Fibroblast of mammary gland (primary cell): Measurements from ENCODE around the gene DLG1.

Experiments
- DNase-seq: peaks from one replicate; pipeline ENCODE4 v3.0.0-alpha.2; 2010; ENCODE audit warnings: low read depth
- H3K4me3 ChIP-seq: 2 replicates; pipeline ENCODE4 v1.5.1; 2011; ENCODE audit warnings: low read depth, mild to moderate bottlenecking, low read length, moderate library complexity; ENCODE audit not compliant: control insufficient read depth
- TF ChIP-seq, protein P1 (sequence below): conservative IDR thresholded peaks from 2 replicates; pipeline ENCODE4 v1.5.1; 2011; ENCODE audit warnings: low read depth, low read length, inconsistent platforms; ENCODE audit not compliant: control insufficient read depth, insufficient read depth

DLG1 gene

DNA sequence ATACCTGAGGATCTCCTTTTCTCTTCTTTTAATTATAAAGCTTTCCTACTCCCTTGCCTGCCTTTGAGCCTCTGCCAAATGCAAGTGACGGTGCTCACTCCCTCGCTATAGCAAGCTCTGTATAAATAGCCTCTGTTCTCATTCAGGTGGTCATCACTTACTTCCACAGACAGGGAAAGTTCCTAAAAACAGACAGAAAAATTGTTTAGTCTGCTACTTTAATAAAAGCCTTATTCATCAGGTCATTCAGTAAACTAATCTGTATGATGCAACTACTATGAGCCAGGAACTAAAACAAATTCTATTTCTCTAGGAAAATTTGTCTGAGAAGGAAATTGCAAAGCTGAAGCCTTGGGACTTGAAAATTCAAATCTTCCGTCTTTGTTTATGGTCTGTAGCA, 10.2 kb upstream of the DLG1 start:
- TF ChIP-seq, protein P1, sequence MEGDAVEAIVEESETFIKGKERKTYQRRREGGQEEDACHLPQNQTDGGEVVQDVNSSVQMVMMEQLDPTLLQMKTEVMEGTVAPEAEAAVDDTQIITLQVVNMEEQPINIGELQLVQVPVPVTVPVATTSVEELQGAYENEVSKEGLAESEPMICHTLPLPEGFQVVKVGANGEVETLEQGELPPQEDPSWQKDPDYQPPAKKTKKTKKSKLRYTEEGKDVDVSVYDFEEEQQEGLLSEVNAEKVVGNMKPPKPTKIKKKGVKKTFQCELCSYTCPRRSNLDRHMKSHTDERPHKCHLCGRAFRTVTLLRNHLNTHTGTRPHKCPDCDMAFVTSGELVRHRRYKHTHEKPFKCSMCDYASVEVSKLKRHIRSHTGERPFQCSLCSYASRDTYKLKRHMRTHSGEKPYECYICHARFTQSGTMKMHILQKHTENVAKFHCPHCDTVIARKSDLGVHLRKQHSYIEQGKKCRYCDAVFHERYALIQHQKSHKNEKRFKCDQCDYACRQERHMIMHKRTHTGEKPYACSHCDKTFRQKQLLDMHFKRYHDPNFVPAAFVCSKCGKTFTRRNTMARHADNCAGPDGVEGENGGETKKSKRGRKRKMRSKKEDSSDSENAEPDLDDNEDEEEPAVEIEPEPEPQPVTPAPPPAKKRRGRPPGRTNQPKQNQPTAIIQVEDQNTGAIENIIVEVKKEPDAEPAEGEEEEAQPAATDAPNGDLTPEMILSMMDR, result no peak
- no peak overlapping the region for H3K4me3 ChIP-seq
- peak; percentile 69 for DNase-seq

DNA sequence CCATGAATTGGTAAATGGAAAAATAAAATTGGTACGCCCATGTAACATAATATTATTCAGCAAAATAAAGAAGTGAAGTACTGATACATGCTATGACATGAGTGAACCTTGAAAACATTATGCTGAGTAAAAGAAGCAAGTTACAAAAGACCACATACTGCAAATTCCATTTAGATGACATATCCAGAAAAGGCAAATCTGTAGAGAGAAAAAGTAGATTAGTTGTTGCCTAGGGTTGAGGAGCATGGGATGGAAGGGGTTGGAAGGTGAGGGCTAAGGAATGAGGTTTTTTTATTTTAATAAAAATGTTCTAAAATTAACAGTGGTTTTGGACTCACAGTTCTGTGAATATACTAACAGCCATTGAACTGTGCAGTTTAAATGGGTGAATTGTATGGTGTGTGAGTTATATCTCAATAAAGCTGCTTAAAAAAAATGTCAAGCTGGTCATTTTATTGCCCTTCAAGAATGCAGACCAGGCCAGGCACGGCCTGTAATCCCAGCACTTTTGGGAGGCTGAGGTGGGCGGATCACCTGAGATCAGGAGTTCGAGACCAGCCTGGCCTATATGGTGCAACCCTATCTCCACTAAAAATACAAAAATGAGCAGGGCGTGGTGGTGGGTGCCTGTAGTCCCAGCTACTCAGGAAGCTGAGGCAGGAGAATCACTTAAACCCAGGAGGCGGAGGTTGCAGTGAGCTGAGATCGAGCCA, 8.1 kb upstream of the DLG1 start:
- TF ChIP-seq, protein P1, result no peak
- DNase-seq, result peak; percentile 75
- H3K4me3 ChIP-seq, result no peak overlapping the region

DNA sequence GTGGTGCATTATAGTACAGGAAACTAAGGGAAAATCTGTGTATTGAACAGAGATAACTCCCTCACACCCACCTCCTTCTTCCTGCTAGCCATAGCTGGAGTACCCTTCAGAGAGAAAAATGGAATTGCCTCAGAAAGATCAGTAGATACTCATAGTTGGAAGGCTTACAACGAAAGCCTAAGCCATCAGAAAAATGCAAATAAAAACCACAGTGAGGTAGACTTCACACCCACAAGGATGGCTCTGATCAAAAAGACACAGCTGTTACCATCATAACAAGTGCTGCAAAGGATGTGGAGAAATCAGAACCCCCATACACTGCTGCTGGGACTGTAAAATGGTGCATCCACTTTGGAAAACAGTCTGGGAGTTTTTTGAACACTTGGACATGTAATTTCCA, 7.4 kb upstream of the DLG1 start:
- TF ChIP-seq, protein P1, result no peak
- peak; percentile 79 for DNase-seq
- H3K4me3 ChIP-seq, result no peak overlapping the region

DNA sequence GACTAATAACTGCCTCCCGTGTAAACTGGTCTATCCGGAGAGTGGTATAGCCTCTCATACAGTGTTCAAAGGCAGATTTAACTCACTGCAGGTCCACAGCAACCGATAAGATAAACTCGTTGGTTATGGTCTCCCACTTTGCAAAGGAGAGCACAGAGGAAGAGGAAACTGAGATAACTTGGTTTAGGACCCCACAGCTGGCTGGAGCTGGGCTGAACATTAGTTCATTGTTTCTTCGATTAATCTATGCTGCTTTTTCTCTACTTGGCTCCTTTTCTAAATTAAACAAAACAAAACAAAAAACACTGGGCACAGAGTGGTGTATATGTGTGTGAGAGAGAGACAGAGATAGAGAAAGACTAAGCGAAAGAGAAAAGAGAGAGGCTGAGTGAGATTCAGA, 5.0 kb upstream of the DLG1 start:
- no peak for DNase-seq
- H3K4me3 ChIP-seq, result no peak overlapping the region
- TF ChIP-seq, protein P1, result no peak

DNA sequence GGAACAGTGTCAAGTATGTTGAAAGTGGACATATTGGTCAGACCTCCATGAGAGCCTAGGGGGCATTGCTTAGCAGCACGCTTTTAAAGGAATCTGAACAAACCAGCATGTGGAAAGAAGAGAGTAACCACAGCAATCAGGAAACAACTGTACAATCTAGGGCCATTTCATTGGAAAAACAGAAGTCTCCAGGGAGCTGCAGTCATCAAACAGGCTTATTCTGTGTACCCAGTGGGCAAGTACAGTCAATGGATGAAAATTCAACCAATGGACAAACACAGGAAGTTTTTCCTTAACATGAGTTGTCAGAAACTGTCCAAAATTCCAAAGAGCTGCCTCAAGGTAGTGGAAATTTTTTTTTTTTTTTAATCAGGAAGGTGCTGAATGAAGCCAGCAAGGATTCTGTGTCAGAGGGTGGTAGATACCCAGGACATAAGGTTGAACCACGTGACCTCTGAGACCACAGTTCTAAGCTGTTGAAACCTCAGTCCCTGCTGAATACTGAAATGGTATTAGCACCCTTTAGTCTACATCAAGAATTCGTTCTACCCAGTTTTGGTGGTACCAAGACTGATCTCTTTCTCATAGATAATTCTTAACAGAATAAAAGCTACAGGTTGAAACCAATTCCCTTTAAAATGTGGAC, 4.4 kb upstream of the DLG1 start:
- H3K4me3 ChIP-seq, result no peak overlapping the region
- TF ChIP-seq, protein P1, result no peak
- DNase-seq, result peak; percentile 87

DNA sequence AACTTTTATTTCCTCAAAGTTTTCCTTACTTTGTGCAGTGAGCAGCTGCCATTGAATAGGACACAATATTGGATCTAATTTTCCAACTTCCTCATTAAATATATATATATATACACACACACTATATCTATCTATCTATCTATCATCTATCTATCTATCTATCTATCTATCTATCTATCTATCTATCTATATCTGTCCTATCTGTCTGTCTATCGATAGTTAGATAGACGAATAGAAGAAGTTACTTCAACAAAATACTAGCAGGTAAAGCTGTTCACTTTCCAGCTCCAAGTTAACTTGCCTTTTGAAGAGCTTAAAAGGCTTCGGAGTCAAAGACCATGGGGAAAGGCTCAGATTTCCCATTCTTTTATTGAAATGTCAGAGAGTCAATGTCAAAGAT, 3.6 kb upstream of the DLG1 start:
- DNase-seq, result no peak
- H3K4me3 ChIP-seq, result no peak overlapping the region
- TF ChIP-seq, protein P1, result no peak
